ENCODE measurements around the gene CALU.

CALU gene

DNA sequence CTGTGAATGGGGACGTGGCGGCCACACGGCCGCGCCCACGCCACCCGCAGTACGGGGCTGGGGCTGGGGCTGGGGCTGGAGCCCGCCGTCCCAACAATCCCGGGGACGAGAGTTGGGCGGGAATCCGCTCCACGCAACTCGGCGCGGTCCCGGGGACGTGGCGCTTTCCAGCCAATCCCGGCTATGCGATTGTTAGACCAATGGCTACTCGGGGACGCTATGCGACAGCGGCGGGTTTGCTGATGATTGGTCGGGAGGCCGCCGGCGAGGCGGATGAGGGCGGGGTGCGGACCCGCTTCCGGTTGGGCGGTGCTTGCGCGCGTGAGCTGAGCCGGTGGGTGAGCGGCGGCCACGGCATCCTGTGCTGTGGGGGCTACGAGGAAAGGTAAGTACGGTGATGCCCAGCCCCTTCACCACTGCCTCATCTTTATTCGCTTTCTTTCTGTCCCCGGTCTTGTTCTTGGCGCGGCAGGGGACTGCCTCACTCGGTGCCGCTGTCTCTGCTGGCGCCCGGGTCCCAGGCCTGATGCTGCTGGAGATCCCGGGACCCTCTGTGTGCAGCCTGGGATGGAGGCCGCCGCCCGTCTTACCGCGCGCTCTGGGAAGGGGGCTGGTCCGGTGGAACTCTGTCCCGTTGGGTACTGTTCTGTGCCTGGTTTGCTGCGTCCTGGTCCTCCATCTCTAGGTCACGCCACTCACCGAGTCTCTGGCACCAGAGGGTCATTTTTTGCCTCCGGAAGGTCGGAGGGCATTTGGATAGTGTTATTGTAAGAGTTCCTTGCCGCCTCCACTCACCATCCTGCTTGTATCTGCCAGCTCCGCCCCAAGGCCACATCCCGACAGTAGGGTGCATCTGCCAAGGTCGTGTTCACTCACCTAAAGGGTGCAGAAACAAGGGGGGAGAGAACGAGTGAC lies at the start of gene CALU:
CALU (plus strand) TSS at position 312 of the 915 bp plus-strand sequence. CDS start 9,225 bp downstream, outside the sequence.
- peak; percentile 95 for DNase-seq

DNA sequence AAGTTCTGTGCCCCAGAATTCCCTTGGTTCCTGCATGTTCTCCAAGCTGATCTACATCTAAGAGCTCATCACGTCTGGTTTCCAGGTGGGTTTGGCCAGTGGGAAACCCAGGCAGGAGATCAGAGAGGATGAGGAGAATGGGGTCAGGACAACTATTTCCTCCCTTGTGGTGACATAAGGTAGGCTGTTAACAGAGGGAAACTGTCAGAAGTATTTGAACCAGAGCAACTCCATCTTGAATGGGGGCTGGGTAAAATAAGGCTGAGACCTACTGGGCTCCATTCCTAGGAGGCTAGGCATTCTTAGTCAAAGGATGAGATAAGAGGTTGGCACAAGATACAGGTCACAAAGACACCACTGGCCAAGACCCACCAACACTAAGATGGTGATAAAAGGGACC lies 47.9 kb upstream of the CALU start:
- DNase-seq: no peak

DNA sequence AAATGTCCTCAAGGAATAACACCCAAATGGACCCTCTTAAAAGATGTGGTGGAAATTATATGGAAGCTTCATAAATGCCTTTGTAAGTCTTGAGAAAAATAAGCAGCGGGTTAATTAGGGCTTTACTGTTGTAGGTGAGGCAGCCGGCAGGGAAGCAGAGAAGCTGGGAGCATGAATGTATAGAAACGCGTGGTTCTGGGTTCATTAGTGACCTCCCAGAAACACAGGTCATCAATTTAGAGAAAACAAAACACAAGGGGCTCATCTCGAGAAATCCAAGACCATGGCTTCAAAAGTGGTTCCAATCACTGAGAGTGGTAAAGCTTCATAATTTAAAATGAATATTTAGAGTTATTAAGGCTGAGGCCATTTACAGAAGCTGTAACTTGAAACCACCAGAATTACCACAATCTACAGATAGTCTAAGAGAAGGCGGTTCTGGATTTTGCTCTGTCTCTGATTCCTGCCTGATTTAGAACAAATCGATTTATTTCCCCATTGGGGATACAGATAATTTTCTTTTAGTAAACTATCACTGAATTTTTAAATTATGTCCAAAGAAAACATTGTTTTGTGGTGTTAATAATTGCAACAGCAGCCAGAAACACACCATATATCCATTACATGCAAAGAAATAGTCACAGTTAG lies 46.4 kb upstream of the CALU start:
- DNase-seq: no peak

- DNase-seq: no peak
Measured at GRCh38 chr7:128693373-128694015, 45.7 kb upstream of the CALU start.

DNA sequence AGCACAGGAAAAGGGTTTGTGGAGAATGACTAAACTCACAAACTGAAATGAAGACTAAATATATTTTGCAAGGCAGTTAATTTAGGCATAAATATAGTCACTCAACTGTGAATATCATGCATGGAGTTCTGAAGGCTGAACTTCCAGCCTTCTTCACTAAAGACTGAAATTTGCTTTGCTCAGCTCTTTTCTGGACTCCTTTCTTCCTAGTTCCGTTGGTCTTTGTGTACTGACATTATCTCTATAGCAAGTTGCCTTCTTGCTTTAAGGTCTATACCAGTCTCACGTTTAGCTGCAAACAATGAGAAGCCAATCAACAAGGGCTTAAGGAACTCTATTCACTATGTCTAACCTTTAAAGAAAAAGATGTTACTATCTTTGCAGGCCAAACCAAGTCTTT lies 44.4 kb upstream of the CALU start:
- no peak for DNase-seq

GRCh38 chr7:128697302-128697905 lies 41.8 kb upstream of the CALU start:
- DNase-seq: peak; percentile 82

- no peak for DNase-seq
Measured at GRCh38 chr7:128699196-128699712, 39.9 kb upstream of the CALU start.

DNA sequence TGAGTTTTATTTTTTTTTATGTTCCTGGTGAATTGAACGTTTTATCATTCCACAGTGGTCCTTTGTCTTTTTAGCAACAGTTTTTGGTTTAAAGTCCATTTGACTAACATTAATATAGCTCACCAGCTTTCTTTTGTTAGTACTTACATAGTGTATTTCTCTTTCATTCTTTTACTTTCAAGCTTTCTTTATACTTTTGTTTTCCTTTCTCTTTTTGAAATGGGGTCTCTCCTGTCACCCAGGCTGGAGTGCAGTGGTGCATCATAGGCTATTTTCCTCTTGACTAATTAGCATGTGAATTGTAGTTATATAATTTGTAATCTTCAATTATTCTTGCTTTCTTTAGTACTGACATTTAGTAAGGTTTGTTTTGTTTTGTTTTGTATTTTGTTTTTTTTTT lies 39.3 kb upstream of the CALU start:
- no peak for DNase-seq

DNA sequence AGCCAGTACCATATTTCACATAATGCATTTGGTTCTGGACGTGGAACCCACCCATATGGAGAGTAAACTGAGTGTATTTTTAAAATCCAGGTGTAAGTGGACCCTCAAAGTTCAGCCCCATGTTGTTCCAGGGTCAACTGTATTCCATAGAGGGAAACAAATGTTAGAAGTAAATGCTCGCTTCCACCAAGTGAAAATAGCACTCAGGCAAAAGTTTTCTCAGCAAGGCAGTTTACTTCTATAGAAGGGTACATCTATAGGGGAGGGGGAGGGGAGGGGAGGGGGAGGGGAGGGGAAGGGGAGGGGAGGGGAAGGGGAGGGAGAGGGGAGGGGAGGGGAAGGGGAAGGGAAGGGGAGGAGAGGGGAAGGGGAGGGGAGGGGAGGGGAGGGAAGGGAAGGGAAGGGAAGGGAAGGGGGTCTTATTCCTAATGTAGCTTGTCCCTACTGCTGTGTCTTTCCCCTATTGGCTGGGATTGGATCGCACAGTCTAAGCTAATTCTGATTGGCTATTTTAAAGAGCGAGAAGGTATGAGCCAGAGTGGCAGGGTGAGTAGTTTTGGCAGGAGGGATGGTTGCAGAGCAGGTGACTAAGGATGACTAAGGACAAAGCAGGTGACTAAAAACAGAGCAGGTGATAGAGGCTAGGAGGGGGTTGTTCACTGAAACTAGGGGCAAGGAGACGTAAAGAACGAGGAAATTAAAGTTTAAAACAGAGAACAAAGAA lies 37.9 kb upstream of the CALU start:
- DNase-seq: no peak

DNA sequence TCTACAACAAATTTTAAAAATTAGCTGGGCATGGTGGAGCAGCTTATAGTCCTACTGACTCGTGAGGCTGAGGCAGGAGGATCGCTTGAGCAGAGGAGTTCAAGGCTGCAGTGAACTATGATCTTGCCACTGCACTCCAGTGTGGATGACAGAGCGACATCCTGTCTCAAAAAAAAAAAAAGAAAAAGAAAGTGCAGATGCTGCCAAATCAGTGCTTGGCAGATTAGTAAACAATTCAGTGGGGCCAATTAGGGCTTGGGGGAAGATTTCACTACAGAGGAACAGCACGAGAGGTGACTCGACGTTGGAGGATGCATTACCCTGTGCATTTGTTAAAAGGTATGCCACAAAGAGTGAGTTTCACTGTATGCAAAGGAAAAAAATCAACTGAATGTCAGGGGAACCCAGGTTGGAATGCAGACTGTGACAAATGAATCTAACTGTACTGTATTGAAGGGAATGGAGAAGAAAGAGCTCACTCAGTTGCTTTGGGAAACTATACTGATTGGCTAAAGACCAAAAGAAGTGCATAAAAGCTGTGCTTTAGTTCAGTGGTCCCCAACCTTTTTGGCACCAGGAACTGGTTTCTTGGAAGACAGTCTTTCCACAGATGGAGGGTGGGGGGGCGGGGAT lies 35.4 kb upstream of the CALU start:
- no peak for DNase-seq

DNA sequence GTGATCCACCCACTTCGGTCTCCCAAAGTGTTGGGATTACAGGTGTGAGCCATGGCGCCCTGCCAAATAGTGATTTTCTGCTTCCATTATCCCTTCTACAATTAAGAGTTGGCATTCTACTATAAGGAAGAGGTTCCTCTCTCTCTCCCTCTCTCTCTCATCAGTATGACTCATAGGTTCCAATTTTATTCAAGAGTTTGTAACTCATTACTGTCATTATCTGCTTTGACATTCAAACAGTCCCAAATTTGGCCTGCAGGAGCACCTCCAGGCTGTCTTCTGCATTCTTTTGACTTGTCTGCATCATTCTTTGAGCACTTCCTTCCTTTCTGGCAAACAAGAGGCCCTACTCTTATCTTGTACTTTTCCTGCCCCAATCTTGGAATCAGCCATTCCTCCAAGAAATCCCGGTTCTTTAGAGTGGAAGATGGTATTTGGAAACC lies 33.2 kb upstream of the CALU start:
- DNase-seq: no peak

DNA sequence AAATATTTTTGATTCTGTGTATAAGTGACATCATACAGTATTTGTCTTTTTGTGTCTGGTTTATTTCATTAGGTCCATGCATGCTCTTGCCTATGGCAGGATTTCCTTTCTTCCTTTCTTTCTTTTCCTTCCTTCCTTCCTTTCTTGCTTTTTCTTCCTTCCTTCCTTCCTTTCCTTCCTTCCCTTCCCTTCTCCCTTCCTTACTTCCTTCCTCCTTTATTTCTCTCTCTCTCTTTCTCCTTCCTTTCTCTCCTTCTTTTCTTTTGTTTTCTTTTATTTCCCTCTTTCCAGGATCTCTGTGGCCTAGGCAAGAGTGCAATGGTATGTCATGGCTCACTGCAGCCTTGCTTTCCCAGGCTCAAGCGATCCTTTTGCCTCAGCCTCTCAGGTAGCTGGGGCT lies 31.4 kb upstream of the CALU start:
- no peak for DNase-seq

DNA sequence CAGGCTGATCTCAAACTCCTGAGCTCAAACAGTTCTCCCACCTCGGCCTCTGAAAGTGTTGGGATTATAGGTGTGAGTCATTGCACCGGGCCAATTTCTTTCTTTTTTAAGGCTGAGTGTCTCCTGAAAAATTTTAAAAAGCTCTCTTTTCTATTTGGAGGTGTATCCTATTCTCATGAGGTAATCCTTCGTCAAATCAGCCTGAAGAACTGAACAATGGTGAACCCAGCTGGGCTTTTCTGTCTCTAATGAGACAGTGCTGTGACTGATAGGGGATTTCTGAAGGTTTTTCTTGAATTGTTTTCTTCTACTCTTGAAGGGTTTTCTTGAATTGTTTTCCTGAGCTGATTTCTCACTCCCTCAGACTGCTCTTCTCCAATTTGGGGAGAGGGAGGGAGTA lies 30.9 kb upstream of the CALU start:
- no peak for DNase-seq

DNA sequence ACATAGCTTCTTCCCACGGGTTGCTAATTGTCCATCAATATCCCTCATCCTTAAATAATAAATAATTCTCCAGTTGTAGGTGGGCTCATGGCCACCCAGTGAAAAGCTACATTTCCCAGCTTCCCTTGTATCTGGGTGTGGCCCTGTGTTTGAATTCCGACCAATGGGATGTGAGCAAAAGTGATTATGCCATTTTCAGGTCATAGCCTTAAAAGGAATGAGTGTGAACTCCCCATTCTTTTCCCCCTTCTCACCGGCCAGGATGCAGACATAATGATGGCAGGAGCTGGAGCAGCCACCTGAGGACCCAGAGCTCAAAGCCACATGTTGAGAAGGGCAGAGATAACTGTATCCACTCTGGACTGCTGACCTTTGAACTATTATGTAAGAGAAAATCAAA lies 30.3 kb upstream of the CALU start:
- DNase-seq: no peak

GRCh38 chr7:128710481-128710880 lies 28.7 kb upstream of the CALU start:
- DNase-seq: no peak

GRCh38 chr7:128713794-128714193 lies 25.4 kb upstream of the CALU start:
- no peak for DNase-seq

DNA sequence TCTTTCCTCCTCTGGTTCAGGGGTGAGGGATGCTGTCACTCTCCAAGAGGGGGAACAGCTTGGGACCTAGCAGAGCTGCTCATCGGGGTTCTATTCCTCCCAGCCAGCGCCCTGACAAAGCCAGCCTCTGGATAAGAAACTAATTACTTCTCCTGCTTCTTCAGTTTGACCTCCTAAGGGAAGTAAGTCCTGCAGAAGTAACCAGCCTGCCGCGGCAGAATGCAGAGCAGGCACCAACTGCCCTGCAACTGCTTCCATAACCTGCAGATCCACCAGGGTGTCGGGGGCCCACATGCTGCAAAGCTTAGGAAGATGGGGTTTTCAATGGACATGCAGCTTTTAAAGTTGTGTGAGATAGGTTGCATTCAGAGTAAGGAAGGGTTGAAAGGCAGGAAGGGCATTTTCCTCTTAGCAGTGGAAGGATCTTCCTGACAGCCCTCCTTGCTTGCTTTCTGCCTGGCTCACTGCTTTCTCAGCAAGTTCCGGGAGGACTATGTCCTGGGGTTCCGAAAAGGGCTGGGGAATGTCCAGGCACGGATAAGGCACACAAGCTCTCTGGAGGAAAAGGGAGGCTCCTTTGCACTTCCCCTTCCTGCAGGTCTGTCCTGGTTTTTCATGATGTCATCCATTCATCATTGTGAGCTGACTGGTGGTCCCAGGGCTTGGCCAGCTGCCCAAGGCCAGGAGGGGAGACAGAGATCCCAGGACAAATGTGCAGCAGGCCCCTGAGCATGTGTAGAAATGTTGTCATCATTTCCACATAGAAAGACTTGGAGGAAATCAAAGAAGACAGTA lies 24.3 kb upstream of the CALU start:
- no peak for DNase-seq

DNA sequence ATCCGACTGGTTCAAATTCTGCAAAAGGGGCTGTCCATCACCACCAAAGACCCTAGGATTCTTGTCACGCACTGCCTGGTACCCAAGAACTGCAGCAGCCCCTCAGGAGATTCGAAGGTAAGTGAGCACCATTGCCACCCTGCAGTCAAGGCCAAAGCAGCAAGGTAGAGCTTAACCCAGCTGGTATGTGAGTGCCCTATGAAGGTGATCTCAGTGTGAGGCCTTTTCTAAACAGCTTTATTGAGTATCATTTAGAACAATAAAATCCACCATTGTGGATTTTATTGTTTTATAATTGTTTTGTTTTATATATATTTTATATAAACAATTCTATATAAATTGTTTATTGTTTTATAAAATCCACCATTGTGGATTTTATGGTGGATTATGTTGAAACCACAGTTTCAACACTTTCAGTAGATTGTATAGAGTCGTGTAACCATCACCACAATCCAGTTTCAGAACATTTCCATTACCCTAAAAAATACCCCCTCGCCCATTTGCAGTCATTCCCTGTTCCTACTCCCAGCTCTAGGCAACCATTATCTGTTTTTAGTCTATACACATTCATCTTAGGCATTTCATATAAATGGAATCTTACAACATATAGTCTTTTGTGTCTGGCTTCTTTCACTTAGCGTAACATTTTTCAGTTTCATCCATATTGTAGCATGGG lies 20.1 kb upstream of the CALU start:
- no peak for DNase-seq

DNA sequence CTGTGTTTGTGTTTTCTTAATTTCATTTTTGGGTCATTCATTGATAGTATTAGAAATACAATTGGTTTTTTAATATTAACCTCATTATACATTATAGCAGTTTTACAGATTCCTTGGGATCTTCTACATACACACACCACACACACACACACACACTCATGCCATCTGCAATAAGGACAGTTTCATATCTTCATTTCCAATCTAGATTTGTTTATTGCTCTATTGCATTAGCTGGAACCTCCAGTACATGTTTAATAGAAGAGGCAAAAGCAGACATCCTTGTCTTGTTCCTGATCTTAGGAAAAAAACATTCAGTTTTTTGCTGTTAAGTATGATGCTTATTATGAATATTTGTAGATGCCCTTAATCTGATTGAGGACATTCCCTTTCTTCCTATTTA lies 17.8 kb upstream of the CALU start:
- DNase-seq: no peak

DNA sequence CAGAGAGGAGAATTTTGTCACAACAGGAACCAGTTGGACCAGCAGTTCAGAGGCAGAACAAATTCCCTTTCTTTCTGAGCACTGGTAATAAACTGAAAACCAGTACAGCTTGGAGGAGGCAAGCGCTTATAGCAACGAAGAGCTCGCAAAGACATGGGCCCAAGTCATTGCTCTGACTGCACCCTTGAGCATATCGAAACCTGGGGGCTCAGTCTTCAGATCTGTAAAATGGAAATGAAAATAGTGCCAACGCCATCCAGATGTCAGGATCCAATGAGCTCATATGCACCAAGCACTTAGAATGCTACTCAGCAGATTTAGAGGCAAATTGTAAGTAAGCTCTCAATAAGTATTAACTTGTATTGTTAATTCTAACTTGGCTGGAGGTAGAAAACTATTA lies 14.4 kb upstream of the CALU start:
- DNase-seq: no peak

DNA sequence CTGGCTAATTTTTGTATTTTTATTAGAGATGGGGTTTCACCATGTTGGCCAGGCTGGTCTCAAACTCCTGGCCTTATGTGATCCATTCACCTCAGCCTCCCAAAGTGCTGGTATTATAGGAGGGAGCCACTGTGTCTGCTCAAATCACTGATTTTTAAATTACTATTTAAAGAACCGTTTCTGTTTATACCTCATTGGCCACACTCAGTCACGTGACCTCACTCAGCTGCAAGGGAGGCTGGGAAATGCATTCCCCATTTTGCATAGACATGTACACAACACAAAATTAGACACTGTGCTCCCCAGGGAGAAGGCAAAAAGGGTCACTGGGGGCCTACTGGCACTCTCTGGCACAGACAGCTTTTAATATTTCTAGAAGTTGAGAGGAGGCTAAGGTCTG lies 13.6 kb upstream of the CALU start:
- DNase-seq: no peak

All from activated CD8-positive, alpha-beta memory T cell treated with anti-CD3 and anti-CD28 coated beads for 24 hours (primary cell).